ENCODE results near the gene INSYN2A.

DNA sequence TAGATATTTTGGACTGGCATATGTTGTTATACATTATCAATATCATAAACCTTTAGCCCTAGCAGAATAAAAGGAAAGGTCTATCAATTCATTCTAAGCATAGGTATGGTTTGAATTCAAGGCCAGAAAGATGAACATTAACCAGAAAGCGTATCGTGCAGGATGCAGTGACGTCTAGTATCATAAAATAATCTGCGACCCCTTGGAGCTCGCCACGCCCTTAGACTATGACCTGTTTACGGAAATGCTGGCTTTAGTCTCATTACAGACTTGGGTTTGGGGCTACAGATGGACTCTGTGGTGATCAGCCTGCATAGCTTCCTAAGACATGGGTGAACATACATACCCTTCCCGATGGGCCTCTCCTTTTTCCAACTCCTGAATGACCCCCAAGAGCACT, 21.5 kb downstream of the INSYN2A start:
- TF ChIP-seq CTCF (IDR thresholded peaks at IDR 0.05) (no peak), POLR2AphosphoS5 (IDR thresholded peaks at IDR 0.05) (no peak), POLR2A (IDR thresholded peaks at IDR 0.05) (no peak), EP300 (IDR thresholded peaks at IDR 0.05) (no peak)
